ENCODE results near the gene DUS4L. TPM values are rescaled to one million over a fixed set of nuclear protein-coding genes. Genes with fewer than 3 reads are reported as not detected.

The DUS4L gene
- total RNA-seq, 1 donor from 2014 or later: 7.5 TPM

DNA sequence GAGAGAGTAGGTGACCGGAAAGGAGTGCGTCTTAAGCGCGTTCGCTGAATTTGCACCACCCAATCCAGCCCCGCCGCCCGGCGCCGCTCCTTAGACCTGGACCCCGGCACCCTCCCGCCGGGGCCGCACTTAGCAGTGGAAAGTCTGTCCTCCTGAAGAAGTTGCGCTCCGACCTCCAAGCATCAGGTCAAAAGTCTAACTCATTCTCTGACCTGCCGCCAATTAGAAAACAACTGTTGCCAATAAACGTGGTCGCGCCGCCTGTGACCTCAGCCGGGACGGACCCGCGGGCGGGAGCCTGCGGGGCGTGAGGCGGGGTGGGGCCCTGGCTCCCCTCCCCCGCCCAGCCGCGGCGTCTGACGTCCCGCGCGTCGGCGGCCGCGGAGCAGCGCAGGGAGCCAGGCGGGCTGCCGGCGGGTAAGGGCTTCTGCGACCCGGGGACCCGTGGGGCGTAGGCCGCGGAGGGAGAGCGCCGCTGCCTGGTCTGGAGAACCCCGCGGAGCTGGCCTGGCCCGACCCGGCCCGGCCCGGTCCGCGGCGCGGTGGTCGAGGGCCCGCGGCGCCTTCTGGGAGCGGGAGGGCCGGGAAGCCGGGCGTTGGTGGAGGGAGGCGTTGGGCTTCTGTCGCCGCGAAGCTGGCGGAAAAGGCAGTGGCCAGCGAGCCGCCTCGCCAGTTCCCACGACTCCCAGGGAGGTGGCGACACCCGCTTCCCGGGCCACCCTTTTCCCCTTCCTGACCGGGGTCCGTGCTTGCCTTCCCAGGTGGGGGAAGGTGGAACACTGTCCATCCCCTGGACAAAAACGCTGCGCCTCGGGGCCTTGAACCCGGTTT lies 16.3 kb downstream of the DUS4L start, which contains the start of gene BCAP29:
Gene BCAP29 (plus strand): TSS at position 362 of the 831 bp plus-strand sequence. CDS start 527 bp downstream, outside the sequence.
- no peak for DNase-seq (ENCODE audit: extremely low read depth, low read depth, low spot score)

GRCh38 chr7:107580716-107581383 lies 17.1 kb downstream of the DUS4L start:
- DNase-seq (ENCODE audit: extremely low read depth, low read depth, low spot score): no peak

GRCh38 chr7:107581387-107582013 lies 17.7 kb downstream of the DUS4L start:
- no peak for DNase-seq (ENCODE audit: extremely low read depth, low read depth, low spot score)

GRCh38 chr7:107582875-107583274 lies 19.1 kb downstream of the DUS4L start:
- DNase-seq (ENCODE audit: extremely low read depth, low read depth, low spot score): no peak

DNA sequence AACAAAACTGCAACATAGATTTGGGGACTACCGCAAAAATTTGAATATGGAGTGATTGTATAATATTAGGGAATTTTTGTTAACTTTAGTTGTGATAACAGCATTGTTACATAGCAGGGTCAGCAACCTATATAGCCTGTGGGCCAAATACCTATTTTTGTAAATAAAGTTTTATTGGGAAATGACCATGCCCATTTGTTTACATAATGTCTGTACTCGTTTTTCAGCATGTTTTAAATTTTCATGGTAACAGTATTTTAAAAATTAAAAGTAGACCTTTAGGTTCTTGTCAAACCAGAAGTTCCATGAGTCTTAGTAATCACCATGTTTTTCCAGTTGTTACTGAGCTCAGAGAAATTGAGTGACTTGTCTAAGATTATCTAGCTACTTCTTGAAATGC lies 20.9 kb downstream of the DUS4L start:
- no peak for DNase-seq (ENCODE audit: extremely low read depth, low read depth, low spot score)

GRCh38 chr7:107588529-107589130 lies 24.9 kb downstream of the DUS4L start:
- no peak for DNase-seq (ENCODE audit: extremely low read depth, low read depth, low spot score)

GRCh38 chr7:107591421-107591820 lies 27.6 kb downstream of the DUS4L start:
- no peak for DNase-seq (ENCODE audit: extremely low read depth, low read depth, low spot score)

GRCh38 chr7:107592361-107593024 lies 28.7 kb downstream of the DUS4L start:
- DNase-seq (ENCODE audit: extremely low read depth, low read depth, low spot score): no peak

- no peak for DNase-seq (ENCODE audit: extremely low read depth, low read depth, low spot score)
Observed at GRCh38 chr7:107593025-107593410, 29.2 kb downstream of the DUS4L start.

GRCh38 chr7:107594961-107595737 lies 31.4 kb downstream of the DUS4L start:
- DNase-seq (ENCODE audit: extremely low read depth, low read depth, low spot score): peak; percentile 98

- peak; percentile 83 for DNase-seq (ENCODE audit: extremely low read depth, low read depth, low spot score)
Observed at GRCh38 chr7:107596881-107597581, 33.3 kb downstream of the DUS4L start.

- DNase-seq (ENCODE audit: extremely low read depth, low read depth, low spot score): no peak
Observed at GRCh38 chr7:107597582-107597916, 33.8 kb downstream of the DUS4L start.

- no peak for DNase-seq (ENCODE audit: extremely low read depth, low read depth, low spot score)
Observed at GRCh38 chr7:107597953-107598352, 34.2 kb downstream of the DUS4L start.

DNA sequence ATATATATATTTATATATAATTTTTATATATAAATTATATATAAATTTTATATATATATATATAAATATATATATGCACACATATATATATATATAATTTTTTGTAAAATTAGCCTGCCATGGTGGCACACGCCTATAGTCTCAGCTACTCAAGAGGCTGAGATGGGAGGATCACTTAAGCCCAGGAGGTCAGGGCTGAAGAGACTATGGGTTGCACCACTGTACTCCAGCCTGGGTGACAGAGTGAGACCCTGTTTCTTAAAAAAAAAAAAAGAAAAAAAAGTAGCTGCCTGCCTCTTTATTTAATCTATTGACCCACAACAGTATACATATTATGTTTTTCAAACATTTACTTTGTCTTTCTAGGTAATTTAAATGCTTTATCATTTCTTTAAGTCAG lies 35.5 kb downstream of the DUS4L start:
- no peak for DNase-seq (ENCODE audit: extremely low read depth, low read depth, low spot score)

- DNase-seq (ENCODE audit: extremely low read depth, low read depth, low spot score): no peak
Observed at GRCh38 chr7:107600816-107601215, 37.0 kb downstream of the DUS4L start.

DNA sequence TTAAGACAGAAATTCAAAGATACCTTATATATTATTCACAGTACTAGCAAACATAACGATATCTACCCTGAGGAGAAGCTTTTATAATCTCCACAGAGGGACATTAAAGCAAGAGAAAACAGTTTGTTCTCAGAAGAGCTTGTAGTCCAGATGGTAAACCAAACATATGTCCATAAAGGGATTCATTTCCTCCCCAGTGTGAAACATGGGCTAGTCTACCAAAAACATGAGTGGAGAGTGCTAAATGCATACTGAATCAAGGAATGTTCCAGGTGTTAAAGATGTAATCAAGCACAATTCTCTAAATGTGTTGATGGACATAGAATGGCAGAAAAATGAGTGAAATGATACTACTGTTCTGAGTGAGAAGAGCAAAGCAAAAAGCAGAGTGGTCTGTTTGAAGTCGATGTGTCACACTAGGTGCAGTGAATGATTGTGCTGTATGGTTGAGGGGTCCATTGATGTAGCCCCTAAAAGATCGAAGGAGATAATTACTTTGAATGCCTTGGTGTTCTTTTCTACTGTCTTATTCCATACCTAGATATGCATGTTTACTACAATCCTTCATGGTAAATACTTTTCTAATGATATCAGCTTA lies 41.5 kb downstream of the DUS4L start:
- no peak for DNase-seq (ENCODE audit: extremely low read depth, low read depth, low spot score)

DNA sequence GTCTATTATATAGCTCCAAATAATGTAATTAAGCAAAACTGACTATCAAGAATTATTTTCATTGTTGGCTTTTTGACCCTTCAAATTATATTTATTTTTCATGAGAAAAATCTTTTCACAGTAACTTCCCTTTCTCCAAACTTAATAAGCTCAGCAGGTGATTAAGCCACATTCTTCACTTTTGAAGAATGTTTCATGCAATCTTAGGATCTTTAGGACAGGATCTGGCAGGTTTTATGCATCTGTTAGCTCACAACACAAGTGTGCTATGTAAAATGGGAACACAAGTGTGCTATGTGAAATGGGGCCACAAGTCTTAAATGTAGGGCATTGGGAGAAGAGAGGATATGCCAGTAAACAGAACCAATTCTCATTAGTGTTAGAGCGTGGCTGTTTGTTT lies 42.5 kb downstream of the DUS4L start:
- DNase-seq (ENCODE audit: extremely low read depth, low read depth, low spot score): no peak

DNA sequence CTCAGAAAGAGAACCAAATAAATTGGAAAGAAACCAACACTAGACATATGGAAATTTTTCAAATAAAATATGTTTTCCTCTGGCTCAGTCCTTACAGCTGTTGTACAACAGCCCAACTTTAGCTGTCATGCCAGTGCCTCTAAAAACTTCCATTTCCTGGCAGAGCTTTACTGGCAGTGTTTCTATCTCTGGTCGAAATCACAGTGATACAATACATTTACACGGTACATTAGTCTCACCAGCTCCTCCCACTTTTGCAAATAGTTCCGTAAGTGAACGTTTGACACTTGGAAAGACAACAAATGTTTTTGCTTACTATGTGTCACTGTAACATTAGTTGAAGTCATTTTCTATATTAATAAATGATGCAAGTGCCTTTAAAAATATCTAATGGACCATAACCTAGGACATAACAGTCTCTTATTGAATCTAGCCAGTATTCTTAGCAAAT lies 46.1 kb downstream of the DUS4L start:
- DNase-seq (ENCODE audit: extremely low read depth, low read depth, low spot score): no peak

DNA sequence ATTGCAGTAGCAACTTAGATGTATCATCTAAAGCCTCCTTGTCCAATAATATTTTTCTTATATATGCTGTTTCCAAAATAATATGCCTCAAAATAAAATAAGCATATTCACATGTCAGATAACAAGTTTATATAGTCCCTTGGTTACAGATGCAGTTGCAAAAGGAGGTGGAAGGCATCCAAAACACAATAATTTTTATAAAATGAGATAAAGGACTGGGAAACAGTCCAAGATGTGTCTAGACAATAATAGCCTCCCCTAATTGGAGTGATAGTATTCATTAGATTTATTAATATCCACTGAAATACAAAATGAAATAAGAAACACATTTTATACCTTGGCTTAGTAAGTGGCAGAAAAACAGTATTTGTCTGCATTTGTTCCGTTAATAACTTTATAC lies 46.6 kb downstream of the DUS4L start:
- DNase-seq (ENCODE audit: extremely low read depth, low read depth, low spot score): no peak

Measured in glomerular endothelial cell (primary cell).